Fibroblast of villous mesenchyme (primary cell): ENCODE measurements around the gene ISM1. TPM values are rescaled to one million over a fixed set of nuclear protein-coding genes. Genes with fewer than 3 reads are reported as not detected.

Experiments used
- DNase-seq: peaks from one replicate; pipeline ENCODE4 v3.0.0-alpha.2; 2010; ENCODE audit warnings: low read depth
- H3K4me3 ChIP-seq: 2 replicates; pipeline ENCODE4 v1.5.1; 2011; ENCODE audit warnings: low read depth, mild to moderate bottlenecking, low read length
- CTCF ChIP-seq: IDR thresholded peaks from 2 replicates; pipeline ENCODE4 v1.5.1; 2012; ENCODE audit warnings: low read depth, mild to moderate bottlenecking, low read length; ENCODE audit not compliant: insufficient read depth
- total RNA-seq: library from RNA; depleted of rRNA; stranded (reverse); fragments of >200 nt; gene quantifications from 2 replicates; pipeline ENCODE4 v1.2.3, GENCODE V29; 2012

ISM1 gene
- total RNA-seq, 1 donor, result 0.43 TPM

DNA sequence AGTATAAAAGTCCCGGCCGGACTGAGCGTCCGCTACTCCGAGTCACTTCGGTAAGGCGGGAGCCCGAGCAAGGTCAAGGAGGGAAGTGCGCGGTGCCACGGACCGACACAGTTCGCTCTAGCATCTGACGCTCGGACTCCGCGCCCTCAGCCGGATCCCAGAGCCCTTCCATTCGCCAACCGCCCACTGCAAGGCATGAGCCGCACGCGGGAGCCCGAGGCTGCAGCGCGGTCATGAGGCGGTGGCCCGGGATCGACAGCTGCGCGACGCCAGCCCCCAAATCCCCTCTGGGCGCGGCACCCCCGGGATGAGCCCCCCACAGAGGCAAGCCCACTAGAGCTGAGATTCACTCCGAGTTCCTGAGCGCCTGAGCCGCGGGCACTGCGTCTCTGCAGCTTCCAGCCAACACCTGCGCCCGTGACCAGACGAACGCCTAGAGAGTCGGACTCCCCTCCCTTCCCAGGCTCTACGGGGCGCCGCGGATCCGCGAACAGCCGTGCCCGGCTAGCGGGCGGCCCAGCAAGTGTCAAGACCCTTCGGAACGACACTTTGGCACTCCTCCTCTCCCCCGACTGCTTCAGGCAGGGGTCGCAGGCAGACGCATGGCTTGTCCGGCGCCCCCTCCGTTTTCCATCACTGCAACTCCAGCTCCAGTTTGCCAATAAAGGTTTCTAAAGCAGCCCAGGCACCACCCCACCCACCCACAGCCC is 725 bp upstream of the ISM1 start:
- no peak for TF ChIP-seq CTCF
- H3K4me3 ChIP-seq, result peak overlapping the region; percentile 45
- peak; percentile 20 for DNase-seq

- H3K4me3 ChIP-seq, result peak overlapping the region; percentile 45
- no peak for TF ChIP-seq CTCF
- DNase-seq, result no peak
Observed at GRCh38 chr20:13221313-13221672, 219 bp downstream of the ISM1 start.

DNA sequence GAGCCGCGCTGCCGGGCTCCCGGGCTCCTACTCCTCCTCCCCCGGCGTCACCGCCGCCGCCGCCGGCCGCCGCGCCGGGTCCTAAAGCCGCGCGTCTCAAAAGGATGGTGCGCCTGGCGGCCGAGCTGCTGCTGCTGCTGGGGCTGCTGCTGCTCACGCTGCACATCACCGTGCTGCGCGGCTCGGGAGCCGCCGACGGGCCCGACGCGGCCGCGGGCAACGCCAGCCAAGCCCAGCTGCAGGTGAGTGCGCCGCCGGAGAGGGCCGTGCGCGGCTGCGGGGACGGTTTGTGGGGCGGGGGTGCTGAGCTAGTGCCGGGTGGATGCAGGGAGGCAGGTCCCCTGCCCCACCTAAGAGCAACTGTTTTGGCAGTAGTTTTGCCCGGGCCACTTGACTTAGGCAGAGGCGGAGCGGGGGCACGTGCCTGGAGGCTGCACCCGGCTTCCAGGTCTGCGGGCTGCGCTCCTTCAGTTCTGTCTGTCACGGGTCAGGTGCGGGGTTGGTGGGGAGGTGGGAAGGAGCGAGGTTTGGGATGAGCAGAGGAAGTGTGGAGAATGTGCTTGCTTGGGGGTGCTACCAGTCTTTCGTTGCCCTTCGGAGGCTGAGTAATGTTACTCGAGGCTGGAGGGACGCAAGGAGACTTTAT is 722 bp downstream of the ISM1 start:
- peak overlapping the region; percentile 45 for H3K4me3 ChIP-seq
- peak; percentile 10 for TF ChIP-seq CTCF
- peak; percentile 59 for DNase-seq

DNA sequence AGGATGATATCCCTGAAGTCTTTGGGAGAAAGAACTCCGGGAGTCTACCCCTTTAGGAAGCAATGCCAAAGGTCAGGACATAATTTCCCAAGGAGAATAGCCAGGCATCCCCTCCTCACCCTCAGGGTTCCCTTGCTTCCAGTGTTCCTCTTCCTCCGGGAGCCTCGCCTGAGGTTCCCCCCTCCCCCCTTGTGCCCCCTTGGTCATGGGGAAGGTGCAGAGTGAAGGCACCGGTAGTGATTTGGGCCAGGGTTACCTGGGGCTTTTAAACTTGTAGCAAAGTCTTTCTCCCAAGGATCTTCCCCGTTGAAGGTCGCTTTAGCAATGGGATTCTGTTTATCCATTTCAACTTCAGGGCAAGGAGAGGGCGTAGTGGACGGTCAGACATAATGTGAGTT is 1.2 kb downstream of the ISM1 start:
- no peak for DNase-seq
- TF ChIP-seq CTCF, result no peak
- no peak overlapping the region for H3K4me3 ChIP-seq

GRCh38 chr20:13223736-13224520 is 2.9 kb downstream of the ISM1 start:
- no peak for DNase-seq
- no peak overlapping the region for H3K4me3 ChIP-seq
- no peak for TF ChIP-seq CTCF

GRCh38 chr20:13226367-13226766 is 5.3 kb downstream of the ISM1 start:
- no peak for DNase-seq
- no peak for TF ChIP-seq CTCF
- H3K4me3 ChIP-seq, result no peak overlapping the region
